ENCODE measurements around the gene POU4F1. TPM values are rescaled to one million over a fixed set of nuclear protein-coding genes. Genes with fewer than 3 reads are reported as not detected.

Gene POU4F1
- total and polyA plus RNA-seq, 7 donors = 0.07 TPM; not detected in 6

DNA sequence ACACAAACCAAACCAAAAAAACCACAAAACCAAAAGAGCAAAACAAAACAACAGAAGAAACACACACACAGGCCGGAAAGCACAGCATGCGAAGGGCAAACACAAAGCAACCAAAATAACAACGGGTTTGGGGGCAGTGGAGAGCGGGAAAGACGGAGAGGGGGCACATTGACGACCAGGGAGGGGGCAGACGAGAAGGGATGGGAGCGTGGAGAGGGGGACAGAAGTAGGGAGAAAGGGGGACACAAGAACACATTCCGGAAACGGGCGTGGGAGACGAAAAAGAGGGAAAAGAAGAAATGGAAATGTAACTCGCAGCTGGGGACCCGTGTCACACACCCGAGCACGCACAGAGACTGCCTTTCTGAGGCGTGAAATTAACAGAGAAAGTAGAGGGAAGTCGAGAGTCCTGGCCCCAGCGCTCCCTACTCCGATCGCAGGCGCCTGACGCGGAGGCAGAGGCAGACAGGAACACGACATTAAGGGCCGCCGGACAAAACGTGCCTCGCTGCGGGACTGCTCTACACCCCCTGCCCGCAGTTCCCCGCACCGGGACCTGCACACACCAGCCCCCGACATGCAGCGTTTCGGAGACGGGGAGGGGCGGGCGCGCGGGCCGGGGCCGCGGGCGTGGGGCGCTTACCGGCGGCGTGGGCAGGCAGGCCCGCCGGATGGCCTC is 652 bp downstream of the POU4F1 start:
- Histone ChIP-seq H3K27ac (no peak overlapping the region), H3K4me3 (peak overlapping the region in 3 of 4 donors; percentile 27 to 34 (median 27)), H3K36me3 (no peaks in the 10 kb centered on the region), H3K9me3 (no peaks in the 10 kb centered on the region), H3K27me3 (peaks cover 62 to 97% (median 95%) of the 10 kb centered on the region in 3 donors), H3K4me1 (peaks cover 0 to 36% (median 32%) of the 10 kb centered on the region in 4 donors)
- intact Hi-C loops (cut with DNase I) = no loop called here
- no peak for DNase-seq
- WGBS, 2 donors = 1 to 2% methylated on average over 51 of the region's 51 CpGs
- TF ChIP-seq POLR2AphosphoS5 (IDR thresholded peaks at IDR 0.05) (no peak), EP300 (IDR thresholded peaks at IDR 0.05) (no peak), POLR2A (IDR thresholded peaks at IDR 0.05) (no peak)
- TF ChIP-seq, protein P1, sequence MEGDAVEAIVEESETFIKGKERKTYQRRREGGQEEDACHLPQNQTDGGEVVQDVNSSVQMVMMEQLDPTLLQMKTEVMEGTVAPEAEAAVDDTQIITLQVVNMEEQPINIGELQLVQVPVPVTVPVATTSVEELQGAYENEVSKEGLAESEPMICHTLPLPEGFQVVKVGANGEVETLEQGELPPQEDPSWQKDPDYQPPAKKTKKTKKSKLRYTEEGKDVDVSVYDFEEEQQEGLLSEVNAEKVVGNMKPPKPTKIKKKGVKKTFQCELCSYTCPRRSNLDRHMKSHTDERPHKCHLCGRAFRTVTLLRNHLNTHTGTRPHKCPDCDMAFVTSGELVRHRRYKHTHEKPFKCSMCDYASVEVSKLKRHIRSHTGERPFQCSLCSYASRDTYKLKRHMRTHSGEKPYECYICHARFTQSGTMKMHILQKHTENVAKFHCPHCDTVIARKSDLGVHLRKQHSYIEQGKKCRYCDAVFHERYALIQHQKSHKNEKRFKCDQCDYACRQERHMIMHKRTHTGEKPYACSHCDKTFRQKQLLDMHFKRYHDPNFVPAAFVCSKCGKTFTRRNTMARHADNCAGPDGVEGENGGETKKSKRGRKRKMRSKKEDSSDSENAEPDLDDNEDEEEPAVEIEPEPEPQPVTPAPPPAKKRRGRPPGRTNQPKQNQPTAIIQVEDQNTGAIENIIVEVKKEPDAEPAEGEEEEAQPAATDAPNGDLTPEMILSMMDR (IDR thresholded peaks at IDR 0.05) = no peak

DNA sequence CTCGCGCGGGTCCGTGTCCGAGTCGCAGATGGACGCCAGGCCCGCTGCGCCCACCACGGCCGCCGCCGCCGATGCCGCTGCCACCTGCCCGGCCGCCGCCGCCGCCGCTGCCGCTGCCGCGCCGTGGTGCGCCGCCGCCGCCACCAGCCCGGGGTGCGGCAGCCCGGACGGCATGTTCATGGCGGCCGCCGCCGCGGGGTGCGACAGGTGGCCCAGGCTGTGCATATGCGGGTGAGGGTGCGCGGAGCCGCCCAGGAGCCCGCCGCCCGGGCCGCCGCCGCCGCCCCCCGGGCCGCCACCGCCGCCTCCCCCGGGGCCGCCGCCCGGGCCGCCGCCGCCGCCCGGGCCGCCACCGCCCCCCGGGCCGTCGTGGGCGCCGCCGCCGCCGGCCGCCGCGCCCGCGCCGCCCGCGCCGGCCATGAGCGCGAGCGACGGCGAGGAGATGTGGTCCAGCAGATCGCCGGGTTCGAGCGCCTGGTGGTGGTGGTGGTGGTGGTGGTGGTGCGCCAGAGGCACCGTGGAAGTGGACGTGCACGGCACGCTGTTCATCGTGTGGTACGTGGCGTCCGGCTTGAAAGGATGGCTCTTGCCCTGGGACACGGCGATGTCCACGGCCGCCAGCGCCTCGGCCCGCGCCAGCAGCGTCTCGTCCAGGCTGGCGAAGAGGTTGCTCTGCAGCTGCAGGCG is 1.3 kb downstream of the POU4F1 start:
- intact Hi-C loops (cut with DNase I) = no loop called here
- DNase-seq = no peak
- WGBS, 2 donors = 2% methylated on average over 112 of the region's 112 CpGs
- no peak for TF ChIP-seq POLR2A (IDR thresholded peaks at IDR 0.05)
- TF ChIP-seq, protein P1 (IDR thresholded peaks at IDR 0.05) = no peak
- no peak for TF ChIP-seq EP300 (IDR thresholded peaks at IDR 0.05)
- TF ChIP-seq POLR2AphosphoS5 (IDR thresholded peaks at IDR 0.05) = no peak
- H3K27ac ChIP-seq = no peak overlapping the region
- H3K9me3 ChIP-seq = no peaks in the 10 kb centered on the region
- peak overlapping the region in 1 of 4 donors; percentile 11 for H3K4me3 ChIP-seq
- peaks cover 0 to 33% (median 26%) of the 10 kb centered on the region in 4 donors for H3K4me1 ChIP-seq
- no peaks in the 10 kb centered on the region for H3K36me3 ChIP-seq
- peaks cover 62 to 97% (median 95%) of the 10 kb centered on the region in 3 donors for H3K27me3 ChIP-seq

DNA sequence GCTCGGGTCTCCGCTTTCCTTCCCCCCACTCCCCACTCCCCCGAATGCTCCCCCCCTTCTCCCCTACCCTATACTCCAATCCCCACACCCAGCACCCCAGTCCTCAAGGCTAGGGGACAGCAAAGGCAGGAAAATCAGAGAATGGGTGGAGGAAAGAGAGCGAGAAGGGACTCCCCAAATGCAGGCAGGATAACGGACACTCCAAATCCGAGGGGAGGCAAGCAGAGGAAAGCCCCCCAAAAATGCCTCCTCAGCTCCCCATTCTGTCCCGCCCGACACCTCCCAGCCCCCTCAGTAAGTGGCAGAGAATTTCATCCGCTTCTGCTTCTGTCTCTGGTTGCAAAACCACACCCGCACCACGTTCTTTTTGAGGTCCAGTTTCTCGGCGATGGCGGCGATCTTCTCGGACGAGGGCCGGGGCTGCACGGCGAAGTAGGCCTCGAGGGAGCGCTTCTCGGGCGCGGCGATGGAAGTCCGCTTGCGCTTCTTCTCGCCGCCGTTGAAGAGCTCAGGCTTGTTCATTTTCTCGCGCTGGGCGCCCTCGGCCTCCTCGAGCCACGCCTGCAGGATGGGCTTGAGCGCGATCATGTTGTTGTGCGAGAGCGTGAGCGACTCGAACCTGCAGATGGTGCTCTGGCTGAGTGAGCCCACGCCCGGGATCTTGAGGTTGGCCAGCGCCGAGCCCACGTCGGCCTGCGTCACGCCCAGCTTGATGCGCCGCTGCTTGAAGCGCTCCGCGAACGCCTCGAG is 2.1 kb downstream of the POU4F1 start:
- Histone ChIP-seq H3K4me1 (peaks cover 0 to 37% (median 30%) of the 10 kb centered on the region in 4 donors), H3K4me3 (peak overlapping the region in 2 of 4 donors; percentile 6 to 11), H3K36me3 (no peaks in the 10 kb centered on the region), H3K27ac (no peak overlapping the region), H3K27me3 (peaks cover 68 to 97% (median 95%) of the 10 kb centered on the region in 3 donors), H3K9me3 (no peaks in the 10 kb centered on the region)
- intact Hi-C loops (cut with DNase I) = no loop called here
- TF ChIP-seq, protein P1 (IDR thresholded peaks at IDR 0.05) = no peak
- no peak for TF ChIP-seq POLR2AphosphoS5 (IDR thresholded peaks at IDR 0.05)
- no peak for TF ChIP-seq EP300 (IDR thresholded peaks at IDR 0.05)
- no peak for TF ChIP-seq POLR2A (IDR thresholded peaks at IDR 0.05)
- no peak for DNase-seq
- WGBS, 2 donors = 2 to 3% methylated on average over 58 of the region's 58 CpGs

DNA sequence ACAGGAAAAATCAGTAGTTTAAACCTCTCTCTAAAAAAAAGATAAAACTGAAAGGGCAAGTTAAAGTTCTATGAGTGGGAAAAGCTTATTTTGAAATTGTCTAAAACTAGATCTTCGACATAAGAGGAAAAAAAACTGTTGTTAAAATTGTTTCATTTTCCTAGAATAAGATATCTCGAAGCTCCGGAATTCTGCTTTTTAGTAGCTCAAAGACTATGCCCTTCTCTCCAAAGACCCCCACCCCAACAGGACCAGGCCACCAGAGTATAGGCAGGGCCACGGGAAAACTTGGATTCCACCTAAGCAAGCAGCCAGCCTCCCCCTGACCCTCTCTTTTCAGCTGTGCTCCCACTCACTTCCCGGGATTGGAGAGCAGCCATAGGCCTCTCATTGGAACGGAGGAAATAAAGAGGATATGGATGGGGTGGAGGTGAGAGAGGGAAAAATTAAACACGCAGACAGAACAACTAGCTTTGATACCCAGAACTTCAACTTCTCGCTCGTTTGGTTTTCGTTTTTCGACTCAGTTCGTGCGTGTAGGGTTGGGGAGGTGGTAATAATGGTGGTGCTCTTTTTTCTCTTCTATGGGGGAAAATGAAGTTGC is 3.0 kb downstream of the POU4F1 start:
- 15 to 22% methylated on average over 13 of the region's 13 CpGs for WGBS, 2 donors
- peaks cover 77 to 97% (median 95%) of the 10 kb centered on the region in 3 donors for H3K27me3 ChIP-seq
- intact Hi-C loops (cut with DNase I) = no loop called here
- TF ChIP-seq, protein P1 (IDR thresholded peaks at IDR 0.05) = no peak
- TF ChIP-seq POLR2AphosphoS5 (IDR thresholded peaks at IDR 0.05) = no peak
- TF ChIP-seq EP300 (IDR thresholded peaks at IDR 0.05) = no peak
- no peak for TF ChIP-seq POLR2A (IDR thresholded peaks at IDR 0.05)
- no peak overlapping the region for H3K27ac ChIP-seq
- no peak for DNase-seq
- peaks cover 0 to 47% (median 38%) of the 10 kb centered on the region in 4 donors for H3K4me1 ChIP-seq
- H3K9me3 ChIP-seq = no peaks in the 10 kb centered on the region
- no peak overlapping the region for H3K4me3 ChIP-seq
- H3K36me3 ChIP-seq = no peaks in the 10 kb centered on the region

All from sigmoid colon (tissue), 7 donors.